ENCODE measurements around the gene PRTFDC1.
"Not testable (repeated sequence)": the region's sequence is repeated elsewhere in the genome, so short reads cannot be mapped to it uniquely, and the experiment has no call there.

The PRTFDC1 gene

DNA sequence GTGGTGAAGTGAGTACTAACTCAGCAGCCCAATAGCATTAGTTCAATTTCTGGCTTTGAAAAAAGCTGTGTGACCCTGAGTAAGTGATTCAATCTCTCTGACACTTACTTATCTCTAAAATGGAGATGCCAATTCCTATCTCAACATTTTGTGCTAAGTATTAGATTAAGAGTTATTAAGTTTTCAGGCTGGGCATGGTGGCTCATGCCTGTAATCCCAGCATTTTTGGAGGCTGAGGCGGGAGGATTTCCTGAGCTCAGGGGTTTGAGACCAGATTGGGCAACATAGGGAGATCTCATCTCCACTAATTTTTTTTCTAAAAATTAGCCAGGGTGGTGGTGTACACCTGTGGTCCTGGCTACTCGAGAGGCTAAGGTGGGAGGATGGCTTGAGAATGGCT lies 109.5 kb downstream of the PRTFDC1 start:
- no peak for DNase-seq (ENCODE audit: low read depth)
- TF ChIP-seq, protein P1, sequence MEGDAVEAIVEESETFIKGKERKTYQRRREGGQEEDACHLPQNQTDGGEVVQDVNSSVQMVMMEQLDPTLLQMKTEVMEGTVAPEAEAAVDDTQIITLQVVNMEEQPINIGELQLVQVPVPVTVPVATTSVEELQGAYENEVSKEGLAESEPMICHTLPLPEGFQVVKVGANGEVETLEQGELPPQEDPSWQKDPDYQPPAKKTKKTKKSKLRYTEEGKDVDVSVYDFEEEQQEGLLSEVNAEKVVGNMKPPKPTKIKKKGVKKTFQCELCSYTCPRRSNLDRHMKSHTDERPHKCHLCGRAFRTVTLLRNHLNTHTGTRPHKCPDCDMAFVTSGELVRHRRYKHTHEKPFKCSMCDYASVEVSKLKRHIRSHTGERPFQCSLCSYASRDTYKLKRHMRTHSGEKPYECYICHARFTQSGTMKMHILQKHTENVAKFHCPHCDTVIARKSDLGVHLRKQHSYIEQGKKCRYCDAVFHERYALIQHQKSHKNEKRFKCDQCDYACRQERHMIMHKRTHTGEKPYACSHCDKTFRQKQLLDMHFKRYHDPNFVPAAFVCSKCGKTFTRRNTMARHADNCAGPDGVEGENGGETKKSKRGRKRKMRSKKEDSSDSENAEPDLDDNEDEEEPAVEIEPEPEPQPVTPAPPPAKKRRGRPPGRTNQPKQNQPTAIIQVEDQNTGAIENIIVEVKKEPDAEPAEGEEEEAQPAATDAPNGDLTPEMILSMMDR (IDR thresholded peaks at IDR 0.05; ENCODE audit: insufficient read depth, low read depth, low read length, missing control alignments), result no peak

GRCh38 chr10:24841530-24841929 lies 110.9 kb downstream of the PRTFDC1 start:
- DNase-seq (ENCODE audit: low read depth), result no peak
- TF ChIP-seq, protein P1 (IDR thresholded peaks at IDR 0.05; ENCODE audit: insufficient read depth, low read depth, low read length, missing control alignments), result no peak

More for the DNA sequence above, 109.5 kb downstream of the PRTFDC1 start:
- no peak overlapping the region for H3K4me3 ChIP-seq (ENCODE audit: low read depth, low read length)

GRCh38 chr10:24840784-24841183 lies 111.6 kb downstream of the PRTFDC1 start:
- DNase-seq (ENCODE audit: low read depth), result no peak
- H3K4me3 ChIP-seq (ENCODE audit: low read depth, low read length), result no peak overlapping the region
- TF ChIP-seq, protein P1 (IDR thresholded peaks at IDR 0.05; ENCODE audit: insufficient read depth, low read depth, low read length, missing control alignments), result no peak

More at GRCh38 chr10:24841530-24841929, 110.9 kb downstream of the PRTFDC1 start:
- H3K4me3 ChIP-seq (ENCODE audit: low read depth, low read length), result no peak overlapping the region

DNA sequence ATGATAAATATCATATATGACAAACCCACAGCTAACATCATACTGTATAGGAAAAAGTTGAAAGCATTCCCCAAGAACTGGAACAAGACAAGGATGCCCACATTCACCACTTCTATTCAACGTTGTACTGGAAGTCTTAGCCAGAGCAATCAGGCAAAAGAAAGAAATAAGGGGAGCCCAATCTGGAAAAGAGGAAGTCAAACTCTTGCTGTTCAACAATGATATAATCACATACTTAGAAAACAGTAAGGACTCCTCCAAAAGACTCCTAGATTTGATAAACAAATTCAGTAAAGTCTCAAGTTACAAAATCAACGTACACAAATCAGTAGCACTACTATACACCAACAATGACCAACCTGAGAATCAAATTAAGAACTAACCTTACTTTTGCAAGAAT lies 114.6 kb downstream of the PRTFDC1 start:
- DNase-seq (ENCODE audit: low read depth), result not testable (repeated sequence)

GRCh38 chr10:24834869-24835268 lies 117.5 kb downstream of the PRTFDC1 start:
- no peak for DNase-seq (ENCODE audit: low read depth)
- no peak overlapping the region for H3K4me3 ChIP-seq (ENCODE audit: low read depth, low read length)
- TF ChIP-seq, protein P1 (IDR thresholded peaks at IDR 0.05; ENCODE audit: insufficient read depth, low read depth, low read length, missing control alignments), result no peak

More for the DNA sequence above, 114.6 kb downstream of the PRTFDC1 start:
- H3K4me3 ChIP-seq (ENCODE audit: low read depth, low read length), result not testable (repeated sequence)

- TF ChIP-seq, protein P1 (IDR thresholded peaks at IDR 0.05; ENCODE audit: insufficient read depth, low read depth, low read length, missing control alignments), result no peak
- H3K4me3 ChIP-seq (ENCODE audit: low read depth, low read length), result no peak overlapping the region
- no peak for DNase-seq (ENCODE audit: low read depth)
Observed at GRCh38 chr10:24826009-24826408, 126.4 kb downstream of the PRTFDC1 start.

GRCh38 chr10:24825551-24825950 lies 126.9 kb downstream of the PRTFDC1 start:
- TF ChIP-seq, protein P1 (IDR thresholded peaks at IDR 0.05; ENCODE audit: insufficient read depth, low read depth, low read length, missing control alignments), result no peak
- H3K4me3 ChIP-seq (ENCODE audit: low read depth, low read length), result no peak overlapping the region
- DNase-seq (ENCODE audit: low read depth), result no peak

Data from GM12865 (cell line).